Ascending aorta (tissue), 2 donors: ENCODE measurements around the gene CCDC148. TPM values are rescaled to one million over a fixed set of nuclear protein-coding genes. Genes with fewer than 3 reads are reported as not detected.

Source experiments
- DNase-seq, 2 donors: peaks; one replicate each; pipeline ENCODE4 v3.0.0-alpha.2; 2019; ENCODE audit warnings: low spot score in 2 of 2
- H3K27ac ChIP-seq, 2 donors: fragments of 200-600 bp; sonication (generic); one replicate each; pipeline ENCODE4 v1.5.1; 2016 to 2017; ENCODE audit warnings: mild to moderate bottlenecking in 1 of 2
- H3K27me3 ChIP-seq: fragments of 200-600 bp; sonication (generic); one replicate; pipeline ENCODE4 v1.5.1; 2017
- H3K36me3 ChIP-seq, 2 donors: fragments of 200-600 bp; sonication (generic); one replicate each; pipeline ENCODE4 v1.5.1; 2016
- H3K4me1 ChIP-seq, 2 donors: fragments of 200-600 bp; sonication (generic); one replicate each; pipeline ENCODE4 v1.5.1; 2016 to 2017; ENCODE audit warnings: mild to moderate bottlenecking in 1 of 2
- H3K4me3 ChIP-seq, 2 donors: fragments of 200-600 bp; sonication (generic); one replicate each; pipeline ENCODE4 v1.5.1; 2016 to 2017; ENCODE audit warnings: mild to moderate bottlenecking in 1 of 2
- H3K9me3 ChIP-seq, 2 donors: fragments of 200-600 bp; sonication (generic); one replicate each; pipeline ENCODE4 v1.5.1; 2016
- CTCF ChIP-seq, 3 experiments: fragments of 200-600 bp in 2 of 3; fragments of 450-650 bp in 1 of 3; sonication (generic) in 2 of 3; IDR thresholded peaks; one replicate each; pipeline ENCODE4 v1.5.1; 2016 to 2019; ENCODE audit warnings: antibody characterized with exemption in 3 of 3, mild to moderate bottlenecking in 1 of 3, moderate library complexity in 1 of 3
- intact Hi-C: fragments of 100-400 bp; cut with DNase I; formaldehyde crosslinking; loops from one replicate; pipeline ENCODE4 v1.15.1; 2023
- total RNA-seq: library from RNA; depleted of rRNA; stranded (reverse); fragments of >200 nt; gene quantifications from one replicate; pipeline ENCODE4 v1.1.0, GENCODE V29; 2016

Gene CCDC148
- total RNA-seq, 1 donor from 2014 or later: not detected

DNA sequence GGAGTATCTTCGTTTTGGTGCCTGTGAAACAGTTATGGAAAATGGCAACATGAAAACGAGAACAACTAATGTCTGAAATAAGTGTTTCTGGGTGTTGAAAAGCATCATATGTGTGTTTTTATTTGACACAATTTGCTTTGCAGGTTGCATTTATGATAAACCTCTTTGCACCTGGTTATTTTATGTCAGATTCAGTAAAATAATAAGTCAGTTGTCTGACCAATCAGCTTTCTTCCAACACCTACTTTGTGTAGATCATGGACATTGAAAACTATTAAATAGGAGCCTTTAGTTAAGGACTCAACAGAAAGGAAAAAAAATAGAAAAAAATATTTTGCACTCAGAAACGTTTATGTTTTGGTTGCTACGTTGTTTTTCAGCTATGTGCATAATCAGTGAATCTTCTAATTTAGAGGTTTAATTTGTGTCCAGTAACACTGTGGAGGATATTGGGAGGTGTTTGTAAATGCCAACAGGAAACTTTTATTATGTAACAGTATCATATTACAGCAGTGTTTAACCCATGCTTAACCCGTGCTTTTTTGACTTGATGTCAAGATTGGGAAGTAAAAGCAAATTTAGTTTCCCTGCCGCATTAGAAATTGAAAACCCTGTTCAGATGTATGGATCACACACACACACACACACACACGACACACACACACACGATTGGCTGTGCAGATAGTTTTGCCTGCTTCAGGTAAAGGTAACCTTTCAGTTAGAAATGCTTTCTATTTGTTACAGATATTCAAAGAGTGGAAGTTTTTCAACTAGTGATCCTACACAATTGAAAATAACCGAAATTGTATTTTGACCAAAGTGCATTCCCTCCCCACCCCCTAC is 2.8 kb upstream of the CCDC148 start:
- intact Hi-C loops: loop anchor here (5.0 to 10.0 kb wide), 4 partner anchors 205 to 1253 kb away; partner anchors contain the start of gene MARCHF7
- Histone ChIP-seq H3K9me3 (no peaks in the 10 kb centered on the region), H3K36me3 (no peaks in the 10 kb centered on the region), H3K4me1 (peaks cover 6% of the 10 kb centered on the region in 2 donors), H3K27me3 (no peaks in the 10 kb centered on the region), H3K4me3 (peak overlapping the region in 1 of 2 donors; percentile 95), H3K27ac (no peak overlapping the region)
- no peak for TF ChIP-seq CTCF (IDR thresholded peaks at IDR 0.05)
- no peak for DNase-seq

- Histone ChIP-seq H3K9me3 (no peaks in the 10 kb centered on the region), H3K27me3 (no peaks in the 10 kb centered on the region), H3K36me3 (no peaks in the 10 kb centered on the region), H3K4me3 (peak overlapping the region; percentile 70 to 95), H3K27ac (peak overlapping the region in 1 of 2 donors; percentile 96), H3K4me1 (peaks cover 6% of the 10 kb centered on the region in 2 donors)
- no peak for TF ChIP-seq CTCF (IDR thresholded peaks at IDR 0.05)
- DNase-seq: no peak
- intact Hi-C loops: loop anchor here (5.0 to 10.0 kb wide), 4 partner anchors 206 to 1254 kb away; partner anchors contain the start of gene MARCHF7
Measured at GRCh38 chr2:158458617-158458920, 2.0 kb upstream of the CCDC148 start.

GRCh38 chr2:158457826-158458616 is 1.5 kb upstream of the CCDC148 start:
- H3K27me3 ChIP-seq: no peaks in the 10 kb centered on the region
- DNase-seq: peak in 1 of 2 donors; percentile 80
- peak overlapping the region; percentile 94 to 96 for H3K27ac ChIP-seq
- no peaks in the 10 kb centered on the region for H3K36me3 ChIP-seq
- TF ChIP-seq CTCF (IDR thresholded peaks at IDR 0.05): peak; percentile 32 to 61 (median 36)
- peak overlapping the region; percentile 70 to 95 for H3K4me3 ChIP-seq
- no peaks in the 10 kb centered on the region for H3K9me3 ChIP-seq
- H3K4me1 ChIP-seq: peaks cover 6% of the 10 kb centered on the region in 2 donors
- intact Hi-C loops: loop anchor here (2.0 to 10.0 kb wide), 5 partner anchors 143 to 1254 kb away; partner anchors contain the start of gene MARCHF7

- peak in 1 of 2 donors; percentile 72 for DNase-seq
Measured at GRCh38 chr2:158457092-158457825, 706 bp upstream of the CCDC148 start.

More at GRCh38 chr2:158457092-158457825, 706 bp upstream of the CCDC148 start:
- H3K4me3 ChIP-seq: peak overlapping the region; percentile 70 to 95
- H3K4me1 ChIP-seq: peaks cover 6% of the 10 kb centered on the region in 2 donors
- no peaks in the 10 kb centered on the region for H3K36me3 ChIP-seq
- H3K9me3 ChIP-seq: no peaks in the 10 kb centered on the region
- intact Hi-C loops: loop anchor here (2.0 to 10.0 kb wide), 5 partner anchors 144 to 1255 kb away; partner anchors contain the start of gene MARCHF7
- H3K27me3 ChIP-seq: no peaks in the 10 kb centered on the region
- peak overlapping the region; percentile 94 to 96 for H3K27ac ChIP-seq
- no peak for TF ChIP-seq CTCF (IDR thresholded peaks at IDR 0.05)
